ENCODE measurements around the gene SLC37A2.

The SLC37A2 gene

DNA sequence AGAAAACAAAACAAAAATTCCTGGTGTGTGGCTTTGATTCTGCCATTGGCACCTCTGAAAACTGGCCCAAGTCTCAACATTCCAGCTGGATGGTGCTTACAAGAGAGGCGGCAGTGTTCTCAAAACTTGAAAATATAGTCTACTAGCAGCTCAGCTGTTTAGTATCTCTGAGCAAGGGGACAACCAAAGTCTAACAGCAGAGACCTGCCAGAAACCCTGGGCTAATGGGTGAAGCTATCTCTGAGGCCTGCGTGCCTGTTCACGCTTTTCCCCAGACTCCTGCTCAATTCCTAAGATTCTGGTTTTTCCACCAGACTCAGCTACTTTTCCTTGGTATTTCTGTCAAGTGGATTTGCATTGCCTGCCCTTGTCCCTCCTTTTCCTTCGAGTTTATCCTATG, 30.4 kb downstream of the SLC37A2 start:
- DNase-seq, result no peak
- in situ Hi-C loops (cut with HindIII; ENCODE audit: low pct_ligation_motif_present, low pct_unique_long_range_greater_than_20kb, low sequenced_read_pairs), result no loop called here

- in situ Hi-C loops (cut with HindIII; ENCODE audit: low pct_ligation_motif_present, low pct_unique_long_range_greater_than_20kb, low sequenced_read_pairs), result no loop called here
- DNase-seq, result no peak
Observed at GRCh38 chr11:125094731-125095130, 31.6 kb downstream of the SLC37A2 start.

DNA sequence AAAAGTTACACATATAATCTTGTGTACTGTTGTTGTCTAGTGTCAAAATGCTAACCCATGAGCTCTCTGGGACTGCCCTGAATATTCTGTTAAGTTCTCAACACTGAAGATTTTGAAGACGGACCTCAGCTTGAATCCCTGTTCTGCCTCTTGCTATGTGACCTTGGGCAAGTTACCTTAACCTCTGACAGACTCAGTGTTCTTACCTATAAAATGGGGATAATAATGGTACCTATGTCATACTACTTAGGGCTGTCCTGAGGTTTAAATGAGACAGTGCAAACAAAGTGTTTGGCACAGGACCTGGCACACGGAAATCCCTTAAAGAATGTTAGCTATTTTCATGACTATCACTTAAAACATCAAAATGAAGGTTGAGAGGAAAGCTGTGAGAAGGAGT, 37.0 kb downstream of the SLC37A2 start:
- DNase-seq, result no peak
- in situ Hi-C loops (cut with HindIII; ENCODE audit: low pct_ligation_motif_present, low pct_unique_long_range_greater_than_20kb, low sequenced_read_pairs), result no loop called here

DNA sequence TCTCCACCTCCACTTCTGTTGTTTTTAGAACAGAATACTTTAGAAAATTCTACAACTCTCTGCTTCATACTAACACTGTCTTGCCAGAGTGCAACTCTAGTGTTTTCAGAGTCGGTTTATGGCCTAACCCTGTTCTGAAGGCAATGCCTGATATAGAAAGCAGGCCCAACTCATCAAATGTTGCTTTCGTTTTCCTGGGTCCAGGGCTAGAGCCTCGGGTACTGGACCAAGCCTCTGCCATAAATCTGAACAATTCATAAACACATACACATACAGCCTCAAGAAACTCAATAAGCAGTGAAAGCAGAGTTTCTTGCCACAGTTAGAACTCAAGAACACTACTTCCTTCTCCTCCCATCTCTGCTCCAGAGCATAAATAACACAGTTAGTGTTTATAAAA, 38.5 kb downstream of the SLC37A2 start:
- in situ Hi-C loops (cut with HindIII; ENCODE audit: low pct_ligation_motif_present, low pct_unique_long_range_greater_than_20kb, low sequenced_read_pairs), result no loop called here
- DNase-seq, result no peak

DNA sequence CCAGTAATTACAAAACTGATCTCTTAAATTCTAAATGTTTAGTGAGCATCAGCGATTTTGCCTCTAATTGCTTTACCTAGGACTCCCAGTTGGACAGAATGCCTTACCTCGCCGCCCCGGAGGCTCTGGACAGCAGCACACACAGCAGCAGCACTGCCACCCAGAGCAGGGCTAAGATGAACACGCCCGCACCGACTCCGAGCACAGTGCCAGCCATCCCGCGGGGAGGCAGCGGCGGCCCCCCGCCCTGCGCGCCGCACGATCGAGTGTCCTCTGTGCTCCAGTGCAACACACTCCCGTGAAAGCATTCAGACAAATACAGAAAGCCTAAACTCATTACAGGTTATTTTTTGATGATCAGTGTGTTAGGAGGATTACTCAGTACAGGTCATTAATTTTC, 38.9 kb downstream of the SLC37A2 start:
- in situ Hi-C loops (cut with HindIII; ENCODE audit: low pct_ligation_motif_present, low pct_unique_long_range_greater_than_20kb, low sequenced_read_pairs), result no loop called here
- DNase-seq, result no peak

DNA sequence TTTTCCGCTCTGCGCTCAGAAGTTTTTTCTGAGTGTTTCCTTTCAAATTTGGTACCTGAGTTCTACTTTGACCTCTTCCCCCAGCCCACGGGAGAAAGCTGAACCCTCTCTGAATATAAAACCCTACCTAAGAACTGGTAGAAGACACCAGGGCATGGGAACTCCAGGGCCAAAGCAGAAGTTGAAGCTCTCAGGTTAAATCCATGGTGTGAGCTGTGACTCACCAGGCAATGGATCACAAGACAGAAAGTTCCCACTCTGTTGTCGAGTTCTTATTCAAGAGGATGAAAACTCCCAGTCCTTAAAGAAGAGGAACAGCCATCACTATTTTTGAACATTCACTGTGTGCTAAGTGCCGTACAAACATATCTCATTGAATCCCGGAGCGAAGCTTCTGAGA, 39.4 kb downstream of the SLC37A2 start:
- DNase-seq, result no peak
- in situ Hi-C loops (cut with HindIII; ENCODE audit: low pct_ligation_motif_present, low pct_unique_long_range_greater_than_20kb, low sequenced_read_pairs), result no loop called here

DNA sequence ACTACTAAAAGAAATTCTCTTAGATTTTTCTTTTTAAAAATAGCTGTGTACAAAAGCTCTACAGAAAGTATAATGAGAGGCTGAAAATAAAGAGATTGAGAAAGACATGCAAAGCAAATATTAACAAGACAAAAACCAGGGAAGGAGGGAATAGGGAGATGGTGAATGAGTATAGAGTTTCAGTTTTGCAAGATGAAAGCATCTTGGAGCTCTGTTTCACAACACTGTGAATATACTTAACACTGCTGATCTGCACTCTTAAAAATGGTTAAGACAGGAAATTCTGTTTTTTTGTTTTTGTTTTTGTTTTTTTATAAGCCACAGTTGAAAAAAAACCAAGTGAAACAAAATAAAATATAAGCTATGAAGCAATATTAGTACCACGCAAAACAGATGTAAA, 42.8 kb downstream of the SLC37A2 start:
- DNase-seq, result no peak
- in situ Hi-C loops (cut with HindIII; ENCODE audit: low pct_ligation_motif_present, low pct_unique_long_range_greater_than_20kb, low sequenced_read_pairs), result no loop called here

DNA sequence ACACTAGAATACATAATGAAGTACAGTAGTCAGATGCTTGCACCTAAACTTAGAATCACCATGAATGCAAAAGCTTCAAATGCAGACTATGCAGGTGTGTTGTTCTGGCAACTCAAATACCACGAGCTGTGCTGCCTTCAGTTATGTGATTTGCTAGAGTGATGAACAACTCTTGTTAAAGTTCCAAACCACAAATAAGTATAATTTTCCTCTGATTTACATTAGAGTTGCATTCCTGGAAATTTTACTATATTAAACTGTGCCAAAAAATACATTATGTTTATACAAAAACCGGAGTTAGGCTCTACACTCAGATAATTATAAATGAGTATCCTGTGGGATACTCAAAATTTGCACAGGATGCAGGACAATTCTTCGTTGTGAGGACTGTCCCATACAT, 45.4 kb downstream of the SLC37A2 start:
- in situ Hi-C loops (cut with HindIII; ENCODE audit: low pct_ligation_motif_present, low pct_unique_long_range_greater_than_20kb, low sequenced_read_pairs), result no loop called here

GRCh38 chr11:125110506-125110905, 47.4 kb downstream of the SLC37A2 start:
- no peak for DNase-seq
- in situ Hi-C loops (cut with HindIII; ENCODE audit: low pct_ligation_motif_present, low pct_unique_long_range_greater_than_20kb, low sequenced_read_pairs), result no loop called here

More for the DNA sequence above, 45.4 kb downstream of the SLC37A2 start:
- no peak for DNase-seq

GRCh38 chr11:125111001-125111342, 47.9 kb downstream of the SLC37A2 start:
- in situ Hi-C loops (cut with HindIII; ENCODE audit: low pct_ligation_motif_present, low pct_unique_long_range_greater_than_20kb, low sequenced_read_pairs), result no loop called here
- DNase-seq, result peak; percentile 8

- in situ Hi-C loops (cut with HindIII; ENCODE audit: low pct_ligation_motif_present, low pct_unique_long_range_greater_than_20kb, low sequenced_read_pairs), result no loop called here
Observed at GRCh38 chr11:125111343-125112207, 48.5 kb downstream of the SLC37A2 start, which contains the start of gene TMEM218. Gene TMEM218 (minus strand): TSS chr11:125111626. CDS start chr11:125102241, 9,385 bp downstream.

DNA sequence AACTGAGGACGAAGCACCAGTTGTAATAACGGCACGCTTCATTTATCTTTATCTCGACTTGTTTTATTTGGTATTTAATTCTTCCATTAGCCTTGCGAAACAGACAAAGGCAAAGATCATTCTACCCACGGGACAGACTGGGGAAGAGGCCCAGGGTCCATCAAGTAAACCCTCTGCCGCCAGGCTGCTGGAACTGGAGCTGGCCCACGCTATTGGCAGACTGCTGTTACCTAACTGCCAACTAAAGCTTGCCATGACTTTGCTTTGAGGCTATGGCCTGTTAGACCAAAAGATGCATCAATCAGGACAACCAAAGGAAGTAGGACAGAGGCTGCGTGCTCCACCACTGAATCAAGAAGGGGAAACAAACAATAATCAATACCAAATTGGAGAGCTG, 49.1 kb downstream of the SLC37A2 start:
- no peak for DNase-seq
- in situ Hi-C loops (cut with HindIII; ENCODE audit: low pct_ligation_motif_present, low pct_unique_long_range_greater_than_20kb, low sequenced_read_pairs), result no loop called here

More at GRCh38 chr11:125111343-125112207, 48.5 kb downstream of the SLC37A2 start, which contains the start of gene TMEM218:
- DNase-seq, result peak; percentile 98

- DNase-seq, result no peak
- in situ Hi-C loops (cut with HindIII; ENCODE audit: low pct_ligation_motif_present, low pct_unique_long_range_greater_than_20kb, low sequenced_read_pairs), result no loop called here
Observed at GRCh38 chr11:125114518-125114917, 51.4 kb downstream of the SLC37A2 start.

DNA sequence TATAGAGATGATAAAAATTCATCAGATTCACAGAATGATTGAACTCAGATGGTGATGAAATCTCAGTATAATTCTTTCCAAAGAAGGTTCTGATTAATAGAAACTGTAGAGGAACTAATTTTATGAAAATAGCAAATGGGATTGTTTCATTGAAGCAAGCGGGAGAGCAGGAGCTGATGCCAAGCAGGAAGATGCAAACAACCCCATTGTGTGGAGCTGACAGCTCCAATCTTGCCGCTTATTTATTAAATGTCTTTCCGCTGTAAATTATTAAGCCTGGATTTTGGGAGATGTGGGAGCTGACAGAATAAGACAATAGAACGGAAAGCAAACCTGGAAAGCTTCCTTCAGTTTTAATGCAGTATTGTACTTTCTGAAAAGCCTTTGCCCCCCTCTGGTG, 54.3 kb downstream of the SLC37A2 start:
- in situ Hi-C loops (cut with HindIII; ENCODE audit: low pct_ligation_motif_present, low pct_unique_long_range_greater_than_20kb, low sequenced_read_pairs), result no loop called here
- DNase-seq, result no peak

GRCh38 chr11:125123194-125123946, 60.3 kb downstream of the SLC37A2 start:
- in situ Hi-C loops (cut with HindIII; ENCODE audit: low pct_ligation_motif_present, low pct_unique_long_range_greater_than_20kb, low sequenced_read_pairs), result no loop called here

DNA sequence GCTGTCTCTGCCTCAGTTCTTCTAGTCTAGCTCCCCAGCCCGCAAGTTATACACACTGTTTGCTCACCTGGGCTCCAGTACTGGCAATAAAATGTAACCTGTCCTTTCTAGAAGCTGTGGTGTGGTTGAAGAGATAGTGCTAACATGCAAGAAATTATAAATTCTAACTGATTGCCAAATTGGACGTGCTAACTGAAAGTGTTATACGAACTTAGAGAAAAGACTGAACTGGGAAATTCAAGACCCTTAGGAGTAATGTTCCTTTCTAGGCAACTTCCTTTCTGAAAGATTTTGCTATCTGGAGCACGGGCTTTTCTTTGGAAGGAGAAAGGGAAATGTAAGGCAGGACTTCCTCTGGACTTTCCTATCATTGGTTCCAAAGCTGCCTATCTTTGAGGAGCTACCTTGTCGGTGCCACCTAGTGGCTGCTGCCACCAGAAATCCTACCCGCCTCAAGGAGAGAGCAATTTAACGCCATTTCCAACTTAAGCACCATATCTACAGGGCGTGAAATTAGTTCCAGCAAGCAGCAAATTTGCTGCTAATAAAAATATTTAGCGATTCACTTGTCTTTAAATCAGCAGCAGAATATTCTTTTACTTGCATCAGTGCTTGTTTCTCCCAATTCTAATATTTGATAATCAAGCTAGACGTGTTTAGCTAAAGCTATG, 61.0 kb downstream of the SLC37A2 start:
- peak; percentile 39 for DNase-seq
- in situ Hi-C loops (cut with HindIII; ENCODE audit: low pct_ligation_motif_present, low pct_unique_long_range_greater_than_20kb, low sequenced_read_pairs), result no loop called here

More at GRCh38 chr11:125123194-125123946, 60.3 kb downstream of the SLC37A2 start:
- DNase-seq, result no peak

GRCh38 chr11:125124618-125124992, 61.5 kb downstream of the SLC37A2 start:
- DNase-seq, result no peak
- in situ Hi-C loops (cut with HindIII; ENCODE audit: low pct_ligation_motif_present, low pct_unique_long_range_greater_than_20kb, low sequenced_read_pairs), result no loop called here

- in situ Hi-C loops (cut with HindIII; ENCODE audit: low pct_ligation_motif_present, low pct_unique_long_range_greater_than_20kb, low sequenced_read_pairs), result no loop called here
- no peak for DNase-seq
Observed at GRCh38 chr11:125128450-125128849, 65.3 kb downstream of the SLC37A2 start.

DNA sequence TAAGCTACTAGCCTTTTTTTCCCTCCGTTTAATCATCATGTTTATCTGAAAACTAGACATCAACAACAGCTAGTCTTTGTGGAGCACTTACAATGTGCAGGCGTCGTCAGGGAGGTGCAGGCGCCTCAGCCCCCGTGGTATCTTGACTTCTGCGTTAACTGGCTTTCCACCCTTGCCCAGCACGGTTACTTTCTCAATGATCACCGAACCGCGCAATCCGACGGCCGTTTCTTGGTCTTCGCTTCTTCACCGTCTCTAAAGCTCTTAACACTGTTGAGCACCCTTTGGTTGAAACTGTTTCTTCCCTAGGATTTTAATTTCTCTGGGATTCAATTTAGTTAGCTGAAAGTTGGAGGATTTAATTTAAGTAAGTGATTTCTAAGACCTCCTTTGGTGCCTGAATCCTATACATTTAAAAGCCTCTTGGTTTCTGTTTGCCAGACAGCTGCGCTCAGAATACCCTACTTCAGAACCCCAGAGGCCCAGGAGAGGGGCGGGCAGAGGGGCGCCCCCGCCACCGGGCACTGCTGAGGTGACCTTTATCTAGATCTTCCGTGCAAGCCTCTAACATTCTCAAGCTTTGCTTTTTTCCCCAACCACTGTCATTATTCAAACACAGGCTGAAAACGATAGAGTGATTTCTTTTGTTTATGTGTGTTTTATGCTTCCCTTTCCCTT, 66.3 kb downstream of the SLC37A2 start:
- in situ Hi-C loops (cut with HindIII; ENCODE audit: low pct_ligation_motif_present, low pct_unique_long_range_greater_than_20kb, low sequenced_read_pairs), result no loop called here
- DNase-seq, result no peak

Data from ACHN (cell line).